ENCODE data around the gene BBS1.
"Not testable (repeated sequence)": the region's sequence is repeated elsewhere in the genome, so short reads cannot be mapped to it uniquely, and the experiment has no call there.

The BBS1 gene

GRCh38 chr11:66529069-66529468 is 18.6 kb downstream of the BBS1 start:
- no peak for DNase-seq

- DNase-seq = no peak
Observed at GRCh38 chr11:66529655-66530054, 19.2 kb downstream of the BBS1 start.

- no peak for DNase-seq
Observed at GRCh38 chr11:66530927-66531709, 20.7 kb downstream of the BBS1 start.

GRCh38 chr11:66531841-66532240 is 21.4 kb downstream of the BBS1 start:
- no peak for DNase-seq

GRCh38 chr11:66532784-66533183 is 22.3 kb downstream of the BBS1 start:
- no peak for DNase-seq

- no peak for DNase-seq
Observed at GRCh38 chr11:66539170-66539869, 28.9 kb downstream of the BBS1 start.

- no peak for DNase-seq
Observed at GRCh38 chr11:66539870-66540213, 29.4 kb downstream of the BBS1 start.

GRCh38 chr11:66540598-66540997 is 30.2 kb downstream of the BBS1 start:
- DNase-seq = peak; percentile 36

- no peak for DNase-seq
Observed at GRCh38 chr11:66541892-66542291, 31.5 kb downstream of the BBS1 start.

GRCh38 chr11:66542362-66542761 is 31.9 kb downstream of the BBS1 start:
- no peak for DNase-seq

- DNase-seq = peak; percentile 52
Observed at GRCh38 chr11:66543263-66544107, 33.0 kb downstream of the BBS1 start.

- not testable (repeated sequence) for DNase-seq
Observed at GRCh38 chr11:66544952-66545351, 34.5 kb downstream of the BBS1 start.

- DNase-seq = peak; percentile 96
Observed at GRCh38 chr11:66545701-66546367, 35.4 kb downstream of the BBS1 start, which contains the start of gene ZDHHC24. ZDHHC24 (minus strand) TSS chr11:66546048; CDS start chr11:66546003, 45 bp downstream.

- DNase-seq = no peak
Observed at GRCh38 chr11:66546368-66546965, 36.0 kb downstream of the BBS1 start, which contains the start of gene ACTN3. ACTN3 (plus strand) TSS chr11:66546903; CDS start chr11:66546938, 35 bp downstream.

- no peak for DNase-seq
Observed at GRCh38 chr11:66546966-66547661, 36.7 kb downstream of the BBS1 start.

GRCh38 chr11:66547662-66548009 is 37.2 kb downstream of the BBS1 start:
- no peak for DNase-seq

- no peak for DNase-seq
Observed at GRCh38 chr11:66548041-66548440, 37.6 kb downstream of the BBS1 start.

GRCh38 chr11:66548774-66549630 is 38.6 kb downstream of the BBS1 start:
- DNase-seq = no peak

GRCh38 chr11:66549696-66550095 is 39.3 kb downstream of the BBS1 start:
- DNase-seq = no peak

- DNase-seq = no peak
Observed at GRCh38 chr11:66550887-66551286, 40.5 kb downstream of the BBS1 start.

GRCh38 chr11:66554602-66555001 is 44.2 kb downstream of the BBS1 start:
- no peak for DNase-seq
